IMR-90 (cell line): ENCODE data around the gene ETV6. TPM values are rescaled to one million over a fixed set of nuclear protein-coding genes. Genes with fewer than 3 reads are reported as not detected.

Source experiments
- ATAC-seq: fragments of 200-7000 bp; cut with Tn5 transposase; 2 replicates; pipeline ENCODE4 v1.9.1; 2020; ENCODE audit warnings: low read depth, mild to moderate bottlenecking, moderate library complexity
- BruUV-seq: library from RNA; stranded (reverse); fragments of 400-500 nt; replicated peaks from 2 replicates; lab custom pipeline; 2021; lab: Mats Ljungman, UMichigan
- CTCF ChIA-PET: fragments of 300-600 bp; formaldehyde crosslinking; extraction: SDS; loops from one replicate; lab custom pipeline; 2021; ENCODE audit warnings: antibody characterized with exemption; lab: Yijun Ruan, JAX
- POLR2A ChIA-PET: fragments of 300-600 bp; sonication (Branson Sonifier 250); formaldehyde crosslinking; loops from one replicate; lab custom pipeline; 2022; ENCODE audit warnings: antibody characterized with exemption; ENCODE audit not compliant: unreplicated experiment; lab: Charles Lee
- DNase-seq: peaks from one replicate; pipeline ENCODE4 v3.0.0; 2013
- H2AFZ ChIP-seq: replicated peaks from 2 replicates; pipeline ENCODE3; 2013; ENCODE audit warnings: low read length, mild to moderate bottlenecking; ENCODE audit not compliant: poor library complexity
- H2AK5ac ChIP-seq: 2 replicates; pipeline ENCODE4 v1.6.1; 2013; ENCODE audit warnings: low read depth, low read length, inconsistent platforms
- H2AK9ac ChIP-seq: replicated peaks from 2 replicates; pipeline ENCODE3; 2013; ENCODE audit warnings: mild to moderate bottlenecking, low read depth, low read length, moderate library complexity; ENCODE audit not compliant: poor library complexity
- H2BK120ac ChIP-seq: 2 replicates; pipeline ENCODE4 v1.6.1; 2013; ENCODE audit warnings: low read depth, low read length, inconsistent platforms
- H2BK15ac ChIP-seq: 3 replicates; pipeline ENCODE4 v1.6.1; 2013; ENCODE audit warnings: low read depth, low read length, inconsistent platforms
- H2BK20ac ChIP-seq: 2 replicates; pipeline ENCODE4 v1.6.1; 2013; ENCODE audit warnings: low read depth, mild to moderate bottlenecking, inconsistent platforms, low read length, moderate library complexity
- H2BK5ac ChIP-seq: 2 replicates; pipeline ENCODE4 v1.6.1; 2013; ENCODE audit warnings: mild to moderate bottlenecking, low read depth, low read length, inconsistent platforms; ENCODE audit not compliant: poor library complexity, severe bottlenecking
- H3K14ac ChIP-seq: replicated peaks from 2 replicates; pipeline ENCODE4 v1.6.1; 2013; ENCODE audit warnings: low read depth, low read length, inconsistent platforms
- H3K18ac ChIP-seq: 2 replicates; pipeline ENCODE4 v1.6.1; 2013; ENCODE audit warnings: low read depth, low read length, control low read depth
- H3K23ac ChIP-seq: 2 replicates; pipeline ENCODE4 v1.6.1; 2013; ENCODE audit warnings: low read depth, low read length, inconsistent platforms
- H3K27ac ChIP-seq: 2 replicates; pipeline ENCODE4 v1.5.1; 2013; ENCODE audit warnings: mild to moderate bottlenecking, control low read depth, low read length; ENCODE audit not compliant: insufficient read depth
- H3K27me3 ChIP-seq: 2 replicates; pipeline ENCODE4 v1.6.1; 2013; ENCODE audit warnings: low read length; ENCODE audit not compliant: control insufficient read depth, insufficient read depth
- H3K36me3 ChIP-seq: 2 replicates; pipeline ENCODE4 v1.6.1; 2013; ENCODE audit warnings: low read length, mixed read lengths; ENCODE audit not compliant: control insufficient read depth, insufficient read depth
- H3K4ac ChIP-seq: 2 replicates; pipeline ENCODE4 v1.6.1; 2013; ENCODE audit warnings: low read depth, low read length, inconsistent platforms
- H3K4me1 ChIP-seq: 2 replicates; pipeline ENCODE4 v1.6.1; 2013; ENCODE audit warnings: low read length, mixed read lengths; ENCODE audit not compliant: control insufficient read depth, insufficient read depth
- H3K4me2 ChIP-seq: 2 replicates; pipeline ENCODE4 v1.6.1; 2013; ENCODE audit warnings: low read depth, mild to moderate bottlenecking, control low read depth, low read length, moderate library complexity
- H3K4me3 ChIP-seq: 2 replicates; pipeline ENCODE4 v1.5.1; 2013; ENCODE audit warnings: low read depth, mild to moderate bottlenecking, control low read depth, low read length, moderate library complexity; ENCODE audit not compliant: insufficient read depth
- H3K56ac ChIP-seq: 2 replicates; pipeline ENCODE4 v1.6.1; 2013; ENCODE audit warnings: low read length, inconsistent platforms; ENCODE audit not compliant: insufficient read depth; ENCODE audit errors: extremely low read depth
- H3K79me1 ChIP-seq, 2 experiments: 2 replicates each; pipeline ENCODE4 v1.6.1; 2013; ENCODE audit warnings: low read length in 2 of 2, inconsistent platforms in 1 of 2, low read depth in 1 of 2
- H3K9ac ChIP-seq: 2 replicates; pipeline ENCODE4 v1.6.1; 2013; ENCODE audit warnings: low read depth, low read length, control low read depth
- H3K9me1 ChIP-seq: 2 replicates; pipeline ENCODE4 v1.6.1; 2013; ENCODE audit warnings: low read length, inconsistent platforms; ENCODE audit not compliant: insufficient read depth
- H3K9me3 ChIP-seq: 2 replicates; pipeline ENCODE4 v1.6.1; 2013; ENCODE audit warnings: low read length; ENCODE audit not compliant: control insufficient read depth, insufficient read depth
- H4K20me1 ChIP-seq: 2 replicates; pipeline ENCODE4 v1.6.1; 2013; ENCODE audit warnings: low read length, inconsistent platforms; ENCODE audit not compliant: insufficient read depth
- H4K5ac ChIP-seq: 2 replicates; pipeline ENCODE4 v1.6.1; 2013; ENCODE audit warnings: mild to moderate bottlenecking, low read depth, low read length, control low read depth
- H4K8ac ChIP-seq, 2 experiments: 2 replicates each; pipeline ENCODE4 v1.6.1; 2013; ENCODE audit warnings: low read depth in 2 of 2, low read length in 2 of 2, control low read depth in 1 of 2, inconsistent platforms in 1 of 2
- H4K91ac ChIP-seq: 2 replicates; pipeline ENCODE4 v1.6.1; 2013; ENCODE audit warnings: low read depth, low read length, inconsistent platforms; ENCODE audit not compliant: insufficient read depth
- BHLHE40 ChIP-seq: fragments of 150-350 bp; IDR thresholded peaks from 2 replicates; pipeline ENCODE4 v1.6.1; 2016; ENCODE audit warnings: mild to moderate bottlenecking, low read depth, low read length
- CTCF ChIP-seq: conservative IDR thresholded peaks from 2 replicates; pipeline ENCODE4 v1.5.1; 2012; ENCODE audit warnings: mild to moderate bottlenecking, low read depth, low read length, improper control_type of control experiment
- ELK1 ChIP-seq: fragments of 150-350 bp; IDR thresholded peaks from 2 replicates; pipeline ENCODE4 v1.6.1; 2016; ENCODE audit warnings: low read depth, mild to moderate bottlenecking, low read length, moderate library complexity, borderline replicate concordance
- FOS ChIP-seq: fragments of 150-350 bp; IDR thresholded peaks from 2 replicates; pipeline ENCODE4 v1.6.1; 2016; ENCODE audit warnings: low read depth, low read length
- MAFK ChIP-seq: IDR thresholded peaks from 2 replicates; pipeline ENCODE4 v1.6.1; 2012; ENCODE audit warnings: low read depth, low read length, improper control_type of control experiment
- MXI1 ChIP-seq: IDR thresholded peaks from 2 replicates; pipeline ENCODE4 v1.6.1; 2012; ENCODE audit warnings: low read depth, mild to moderate bottlenecking, low read length, moderate library complexity, borderline replicate concordance
- SMC3 ChIP-seq: fragments of 150-350 bp; IDR thresholded peaks from 2 replicates; pipeline ENCODE4 v1.6.1; 2016; ENCODE audit warnings: low read depth, mild to moderate bottlenecking, antibody characterized with exemption, low read length, moderate library complexity
- WGBS, 2 experiments: methylation state at CpG; one replicate each; pipeline versions ENCODE4 v1.1.5 to v1.1.7; 2013; ENCODE audit warnings: missing lambda C conversion rate in 2 of 2; ENCODE audit not compliant: insufficient read length in 1 of 2; ENCODE audit errors: extremely low coverage in 2 of 2; 5-methylcytosine and 5-hydroxymethylcytosine counted together
- dilution Hi-C: fragments of 300-500 bp; cut with HindIII; formaldehyde crosslinking; loops from one replicate; pipeline ENCODE4 v1.14.3; 2018; ENCODE audit warnings: low sequenced_read_pairs; ENCODE audit not compliant: unreplicated experiment
- in situ Hi-C: fragments of 300-500 bp; cut with MboI; formaldehyde crosslinking; loops from 3 replicates; pipeline ENCODE4 v1.14.3; 2019; ENCODE audit warnings: low sequenced_read_pairs, inconsistent platforms, mixed read lengths
- intact Hi-C: fragments of 100-400 bp; cut with micrococcal nuclease; formaldehyde crosslinking; loops from 2 replicates; pipeline ENCODE4 v1.10.0; 2022
- polyA plus RNA-seq, 3 experiments: library from polyadenylated mRNA; depleted of rRNA; stranded (reverse); fragments of >200 nt; gene quantifications; 2 replicates each; pipeline ENCODE4 v1.2.3, GENCODE V29; 2012; ENCODE audit warnings: low replicate concordance in 1 of 3
- total RNA-seq: library from RNA; depleted of rRNA; stranded (reverse); fragments of >200 nt; gene quantifications from 2 replicates; pipeline ENCODE4 v1.2.3, GENCODE V29; 2012

Gene ETV6
- total and polyA plus RNA-seq, 2 of the 4 experiments (the other 2 are of a cell fraction), result 8.4 to 9.9 TPM

DNA sequence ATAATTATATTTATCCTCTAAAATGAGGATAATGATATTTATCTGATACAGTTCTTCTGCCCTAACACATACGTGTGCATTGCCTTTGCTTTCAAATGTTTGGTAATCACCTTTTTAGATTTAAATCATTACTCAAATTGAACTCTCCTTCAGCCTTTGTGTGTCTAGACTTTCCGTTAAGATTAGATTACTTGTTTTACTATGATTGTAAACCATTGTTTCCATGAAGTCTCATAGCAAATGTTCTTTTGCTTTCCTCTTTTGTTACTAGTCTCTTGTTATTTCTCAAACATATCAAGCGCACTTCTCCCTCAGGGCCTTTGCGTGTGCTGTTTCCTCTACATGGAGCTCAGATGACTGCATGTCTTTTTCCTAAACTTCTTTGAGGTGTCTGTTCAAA lies 63.7 kb downstream of the ETV6 start:
- no TSS peak for BruUV-seq
- Histone ChIP-seq H3K56ac (no peak overlapping the region), H3K4me3 (no peak overlapping the region), H3K4me1 (peaks cover 23% of the 10 kb centered on the region), H3K27me3 (no peaks in the 10 kb centered on the region), H2AFZ (no peak overlapping the region), H3K4me2 (no peak overlapping the region), H4K8ac (no peak overlapping the region), H3K36me3 (peaks cover 1% of the 10 kb centered on the region; the same call in 1 of the 2 replicates), H2AK9ac (no peak overlapping the region), H4K5ac (no peak overlapping the region), H2BK15ac (no peak overlapping the region), H3K4ac (no peak overlapping the region), H3K14ac (no peak overlapping the region), H3K9me3 (no peaks in the 10 kb centered on the region), H3K9me1 (peaks cover 24% of the 10 kb centered on the region), H3K27ac (no peak overlapping the region), H2AK5ac (no peak overlapping the region), H3K18ac (no peak overlapping the region), H3K9ac (no peak overlapping the region), H4K20me1 (peaks cover 7% of the 10 kb centered on the region), H2BK5ac (no peak overlapping the region), H4K91ac (no peak overlapping the region), H3K23ac (no peak overlapping the region), H3K79me1 (peaks cover 57 to 89% of the 10 kb centered on the region in 2 experiments), H2BK20ac (no peak overlapping the region), H2BK120ac (no peak overlapping the region)
- intact Hi-C loops, result no loop called here
- no peak for DNase-seq
- in situ Hi-C loops, result loop anchor here (25.0 kb wide), 1 partner anchor 999 kb away; the partner anchor contains the start of gene CDKN1B
- WGBS, 2 experiments, result no CpG with 5 or more reads among the region's 4 CpGs
- POLR2A ChIA-PET, result no interaction called here
- dilution Hi-C loops, result no loop called here
- TF ChIP-seq ELK1, result no peak
- TF ChIP-seq CTCF, result no peak
- TF ChIP-seq SMC3, result no peak
- TF ChIP-seq BHLHE40, result no peak
- no peak for TF ChIP-seq MAFK
- no peak for TF ChIP-seq FOS
- no peak for TF ChIP-seq MXI1
- ATAC-seq, result no peak
- CTCF ChIA-PET, result interaction anchor here (0.6 kb wide), 1 partner anchor 179 kb away, joined by 3 read pairs; no protein-coding TSS in a partner anchor
